HG03095 (cell line): ENCODE measurements around the gene ANXA6.
A peak's percentile ranks its signal among the peaks of the same experiment; 100 is the strongest.

Source experiments
- ATAC-seq: cut with Tn5 transposase; IDR thresholded peaks from one replicate; pipeline ENCODE4 v1.9.1; 2021; ENCODE audit warnings: moderate library complexity; ENCODE audit not compliant: unreplicated experiment

Gene ANXA6

GRCh38 chr5:151154931-151155774 is 2.4 kb downstream of the ANXA6 start:
- ATAC-seq = peak; percentile 30

- ATAC-seq = no peak
These were observed 3.8 kb downstream of the ANXA6 start for GRCh38 chr5:151153766-151154272.

- no peak for ATAC-seq
These were observed 4.3 kb downstream of the ANXA6 start for GRCh38 chr5:151153300-151153699.

GRCh38 chr5:151151793-151152192 is 5.8 kb downstream of the ANXA6 start:
- no peak for ATAC-seq

GRCh38 chr5:151151263-151151660 is 6.3 kb downstream of the ANXA6 start:
- ATAC-seq = no peak

GRCh38 chr5:151150471-151151262 is 6.9 kb downstream of the ANXA6 start:
- peak; percentile 58 for ATAC-seq

GRCh38 chr5:151148583-151148982 is 9.0 kb downstream of the ANXA6 start:
- no peak for ATAC-seq

GRCh38 chr5:151147033-151147432 is 10.5 kb downstream of the ANXA6 start:
- ATAC-seq = no peak

GRCh38 chr5:151146061-151146460 is 11.5 kb downstream of the ANXA6 start:
- ATAC-seq = no peak

GRCh38 chr5:151144922-151145321 is 12.7 kb downstream of the ANXA6 start:
- no peak for ATAC-seq

- ATAC-seq = no peak
These were observed 13.3 kb downstream of the ANXA6 start for GRCh38 chr5:151144275-151144674.

GRCh38 chr5:151143645-151144044 is 13.9 kb downstream of the ANXA6 start:
- no peak for ATAC-seq

- no peak for ATAC-seq
These were observed 14.6 kb downstream of the ANXA6 start for GRCh38 chr5:151142933-151143332.

- peak; percentile 93 for ATAC-seq
These were observed 16.0 kb downstream of the ANXA6 start for GRCh38 chr5:151141535-151141934.

- no peak for ATAC-seq
These were observed 16.7 kb downstream of the ANXA6 start for GRCh38 chr5:151140686-151141459.

- no peak for ATAC-seq
These were observed 17.9 kb downstream of the ANXA6 start for GRCh38 chr5:151139646-151140045.

- no peak for ATAC-seq
These were observed 18.6 kb downstream of the ANXA6 start for GRCh38 chr5:151139015-151139414.

GRCh38 chr5:151138114-151138513 is 19.5 kb downstream of the ANXA6 start:
- no peak for ATAC-seq

GRCh38 chr5:151137067-151137825 is 20.3 kb downstream of the ANXA6 start:
- ATAC-seq = no peak

GRCh38 chr5:151134228-151134627 is 23.4 kb downstream of the ANXA6 start:
- peak; percentile 76 for ATAC-seq
